Loucy (cell line): ENCODE measurements around the gene GET4.
"Not testable (repeated sequence)": the region's sequence is repeated elsewhere in the genome, so short reads cannot be mapped to it uniquely, and the experiment has no call there.

ENCODE experiments used
- CTCF ChIP-seq: fragments of 200-600 bp; sonication (generic); conservative IDR thresholded peaks from 2 replicates; pipeline ENCODE4 v1.5.1; 2014; ENCODE audit warnings: mild to moderate bottlenecking, antibody characterized with exemption, low read length
- EZH2phosphoT487 ChIP-seq: fragments of 200-600 bp; IDR thresholded peaks from 2 replicates; pipeline ENCODE4 v1.6.1; 2018; ENCODE audit warnings: antibody characterized with exemption, mild to moderate bottlenecking, moderate library complexity, borderline replicate concordance

GRCh38 chr7:924042-924441 is 47.7 kb downstream of the GET4 start:
- not testable (repeated sequence) for TF ChIP-seq CTCF, EZH2phosphoT487
